ENCODE measurements around the gene GALNTL6. TPM values are rescaled to one million over a fixed set of nuclear protein-coding genes. Genes with fewer than 3 reads are reported as not detected.

GALNTL6 gene
- total RNA-seq, 1 experiment from 2014 or later, result not detected

DNA sequence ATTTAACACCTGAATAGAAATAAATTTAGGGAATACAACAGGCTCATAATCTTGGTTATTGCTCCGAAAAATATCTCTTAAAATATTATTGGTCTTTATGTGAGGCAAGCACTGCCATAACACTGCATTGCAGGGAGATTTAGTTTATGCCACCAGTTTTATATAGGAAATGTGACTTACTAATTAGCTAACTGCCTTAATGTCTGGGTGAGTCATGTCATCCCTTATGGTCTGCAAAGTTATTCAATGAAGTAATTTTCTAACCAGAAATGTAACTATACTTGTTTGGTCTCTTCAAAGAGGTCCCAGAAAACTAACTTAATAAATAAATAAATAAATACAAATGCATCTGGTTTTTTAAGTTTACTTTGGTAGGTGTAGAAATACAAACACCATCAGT lies 597.2 kb downstream of the GALNTL6 start:
- H3K27ac ChIP-seq (ENCODE audit: insufficient read length, low read depth, low read length), result no peak overlapping the region
- H3K4me3 Mint-ChIP-seq, result no peak overlapping the region
- no CpG with 5 or more reads among the region's 1 CpG for WGBS (ENCODE audit: extremely low coverage, insufficient read length, low lambda C conversion rate)

More for the DNA sequence above, 597.2 kb downstream of the GALNTL6 start:
- Histone ChIP-seq H2BK5ac (ENCODE audit: insufficient read length, low read length) (no peak overlapping the region), H3K79me1 (ENCODE audit: insufficient read depth, low read depth, low read length, poor library complexity, severe bottlenecking) (no peaks in the 10 kb centered on the region), H3K4me1 (ENCODE audit: insufficient read depth, low read length) (no peaks in the 10 kb centered on the region), H3T11ph (ENCODE audit: low read length) (no peak overlapping the region), H3K27me3 (ENCODE audit: insufficient read depth, low read length) (no peaks in the 10 kb centered on the region), H2BK15ac (ENCODE audit: low read depth, low read length) (no peak overlapping the region), H4K8ac (replicated peaks; ENCODE audit: insufficient read length, low read depth, low read length) (no peak overlapping the region), H3K23me2 (ENCODE audit: insufficient read length, low read depth, low read length, poor library complexity, severe bottlenecking) (no peaks in the 10 kb centered on the region), H3K9me3 (ENCODE audit: control insufficient read depth, low read depth, low read length) (no peaks in the 10 kb centered on the region), H3K23ac (ENCODE audit: insufficient read length, low read depth, low read length) (no peak overlapping the region), H2BK12ac (ENCODE audit: insufficient read length, low read depth, low read length) (no peak overlapping the region), H2AK5ac (ENCODE audit: insufficient read length, low read length) (no peak overlapping the region), H3K14ac (ENCODE audit: insufficient read depth, low read length) (no peak overlapping the region), H3K18ac (ENCODE audit: insufficient read length, low read depth, low read length) (no peak overlapping the region), H2BK20ac (ENCODE audit: low read depth, low read length, poor library complexity, severe bottlenecking) (no peak overlapping the region), H3K9ac (ENCODE audit: extremely low read depth, insufficient read length, low read length) (no peak overlapping the region), H4K91ac (ENCODE audit: insufficient read length, low read depth, low read length) (no peak overlapping the region), H3K4ac (ENCODE audit: low read depth, low read length) (no peak overlapping the region), H3K4me2 (ENCODE audit: insufficient read depth, insufficient read length, low read length) (no peak overlapping the region), H4K20me1 (ENCODE audit: control insufficient read depth, insufficient read depth, insufficient read length) (no peaks in the 10 kb centered on the region), H2BK120ac (ENCODE audit: low read depth, low read length, poor library complexity, severe bottlenecking) (no peak overlapping the region), H3K79me2 (ENCODE audit: insufficient read depth, low read length) (no peaks in the 10 kb centered on the region), H4K5ac (ENCODE audit: insufficient read length, low read depth, low read length) (no peak overlapping the region), H3K56ac (ENCODE audit: insufficient read length, low read depth, low read length) (no peak overlapping the region), H2AFZ (ENCODE audit: low read length) (no peak overlapping the region)
- Mint-ChIP-seq H3K4me1 (peaks cover 6 to 10% of the 10 kb centered on the region in 2 experiments; a peak in 3 of 4 replicates), H3K27me3 (ENCODE audit: low read depth) (no peaks in the 10 kb centered on the region), H3K9me3 (no peaks in the 10 kb centered on the region), H3K27ac (no peak overlapping the region), H3K36me3 (ENCODE audit: insufficient read depth in 1 of 3, low read depth in 3 of 3) (no peaks in the 10 kb centered on the region)
- DNase-seq, result no peak
- TF ChIP-seq, protein P1, sequence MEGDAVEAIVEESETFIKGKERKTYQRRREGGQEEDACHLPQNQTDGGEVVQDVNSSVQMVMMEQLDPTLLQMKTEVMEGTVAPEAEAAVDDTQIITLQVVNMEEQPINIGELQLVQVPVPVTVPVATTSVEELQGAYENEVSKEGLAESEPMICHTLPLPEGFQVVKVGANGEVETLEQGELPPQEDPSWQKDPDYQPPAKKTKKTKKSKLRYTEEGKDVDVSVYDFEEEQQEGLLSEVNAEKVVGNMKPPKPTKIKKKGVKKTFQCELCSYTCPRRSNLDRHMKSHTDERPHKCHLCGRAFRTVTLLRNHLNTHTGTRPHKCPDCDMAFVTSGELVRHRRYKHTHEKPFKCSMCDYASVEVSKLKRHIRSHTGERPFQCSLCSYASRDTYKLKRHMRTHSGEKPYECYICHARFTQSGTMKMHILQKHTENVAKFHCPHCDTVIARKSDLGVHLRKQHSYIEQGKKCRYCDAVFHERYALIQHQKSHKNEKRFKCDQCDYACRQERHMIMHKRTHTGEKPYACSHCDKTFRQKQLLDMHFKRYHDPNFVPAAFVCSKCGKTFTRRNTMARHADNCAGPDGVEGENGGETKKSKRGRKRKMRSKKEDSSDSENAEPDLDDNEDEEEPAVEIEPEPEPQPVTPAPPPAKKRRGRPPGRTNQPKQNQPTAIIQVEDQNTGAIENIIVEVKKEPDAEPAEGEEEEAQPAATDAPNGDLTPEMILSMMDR (conservative IDR thresholded peaks at IDR 0.05), result no peak
